GM19238 (cell line): ENCODE results near the gene GFER.
"Not testable (repeated sequence)": the region's sequence is repeated elsewhere in the genome, so short reads cannot be mapped to it uniquely, and the experiment has no call there.

Experiments used
- DNase-seq: peaks from one replicate; pipeline ENCODE4 v3.0.0; 2011; ENCODE audit warnings: low spot score; ENCODE audit not compliant: insufficient read length

The GFER gene

DNA sequence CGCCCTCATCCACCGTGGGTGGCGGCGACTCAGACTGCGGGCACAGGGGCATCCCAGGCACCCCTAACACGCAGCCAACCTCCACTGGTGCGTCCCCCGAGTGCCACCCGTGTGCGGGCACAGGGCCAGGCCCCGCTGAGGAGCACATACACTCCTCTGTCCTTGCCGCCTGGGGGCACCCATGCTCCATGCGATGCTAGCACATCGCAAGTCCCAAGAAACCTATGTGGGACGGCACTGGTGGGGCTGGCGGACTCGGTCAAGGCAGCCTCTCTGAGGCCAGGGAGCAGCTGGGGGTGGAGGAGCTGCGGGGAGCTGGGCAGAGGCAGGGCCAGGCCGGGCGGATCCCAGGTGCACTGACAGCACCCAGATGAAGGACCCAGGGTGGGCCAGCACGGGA, 21.7 kb downstream of the GFER start:
- DNase-seq = no peak

- no peak for DNase-seq
Measured at GRCh38 chr16:2006317-2006716, 22.3 kb downstream of the GFER start.

GRCh38 chr16:2007081-2007836, 23.3 kb downstream of the GFER start:
- no peak for DNase-seq

DNA sequence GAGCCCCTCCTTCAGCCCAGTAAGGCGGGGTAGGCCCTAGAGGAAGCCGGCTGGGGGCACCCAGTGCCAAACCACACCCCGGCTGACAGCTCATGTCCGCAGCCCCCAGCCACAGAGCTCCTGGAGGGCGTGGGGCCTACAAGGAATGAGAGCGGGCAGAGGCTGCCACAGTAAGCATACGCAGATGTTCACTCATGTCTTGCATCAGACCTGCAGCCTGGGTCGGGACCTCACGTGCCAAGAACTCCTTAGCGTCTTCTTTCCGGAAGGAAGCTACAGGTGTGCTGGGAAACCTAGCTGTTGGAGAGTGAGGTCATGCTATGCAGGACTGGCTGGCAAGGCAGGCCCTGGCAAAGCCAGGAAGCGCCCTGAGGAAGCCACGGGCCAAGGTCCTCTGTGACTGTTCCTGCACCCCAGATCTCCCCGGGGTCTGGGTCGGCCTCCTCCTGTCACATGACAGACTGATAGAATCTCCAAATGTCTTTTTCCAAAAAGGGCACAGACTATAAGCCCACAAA, 24.1 kb downstream of the GFER start:
- no peak for DNase-seq

GRCh38 chr16:2008631-2009163, 24.7 kb downstream of the GFER start:
- no peak for DNase-seq

DNA sequence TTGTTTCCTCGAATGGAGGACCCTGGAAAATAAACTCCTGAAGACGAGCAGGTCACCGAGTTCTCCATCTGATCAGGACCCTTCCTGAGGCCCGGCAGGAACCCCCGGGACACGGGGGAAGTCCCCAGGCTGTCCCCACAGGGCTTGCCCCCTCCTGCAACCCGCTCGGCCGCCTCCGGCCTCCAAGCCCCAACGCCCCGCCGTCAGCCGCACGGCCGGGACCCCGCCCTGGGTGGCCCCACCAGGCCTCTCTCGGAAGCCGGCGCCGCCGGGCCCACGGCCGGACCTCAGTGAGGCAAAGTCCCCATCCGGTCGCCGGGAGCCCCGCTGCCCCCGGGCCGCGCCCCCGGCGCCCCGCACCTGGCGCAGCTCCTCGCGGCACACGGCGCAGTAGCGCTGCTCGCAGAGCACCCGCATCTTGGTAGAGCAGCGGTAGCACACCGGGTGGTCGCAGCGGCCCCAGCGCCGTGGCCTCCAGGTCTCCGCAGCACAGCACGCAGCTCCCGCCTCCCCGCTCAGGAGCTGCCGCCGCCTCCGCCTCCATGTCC, 25.2 kb downstream of the GFER start:
- DNase-seq = no peak

GRCh38 chr16:2009791-2010510, 26.0 kb downstream of the GFER start, which contains the start of gene ZNF598:
Gene ZNF598 (minus strand): TSS chr16:2009821.
- peak; percentile 98 for DNase-seq

GRCh38 chr16:2011726-2012125, 27.7 kb downstream of the GFER start:
- not testable (repeated sequence) for DNase-seq

DNA sequence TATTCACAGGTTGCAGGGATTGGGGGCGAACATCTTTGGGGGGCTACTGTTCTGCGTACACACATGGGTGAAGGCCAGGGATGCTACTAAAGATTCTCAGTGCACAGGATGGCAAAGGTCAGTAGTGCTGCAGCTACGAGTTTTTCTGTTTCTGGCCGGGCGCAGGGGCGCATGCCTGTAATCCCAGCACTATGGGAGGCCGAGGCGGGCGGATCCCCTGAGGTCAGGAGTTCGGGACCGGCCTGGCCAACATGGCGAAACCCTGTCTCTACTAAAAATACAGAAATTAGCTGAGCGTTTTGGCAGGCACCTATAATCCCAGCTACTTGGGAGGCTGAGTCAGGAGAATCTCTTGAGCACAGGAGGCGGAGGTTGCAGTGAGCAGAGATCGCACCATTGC, 29.5 kb downstream of the GFER start:
- no peak for DNase-seq

DNA sequence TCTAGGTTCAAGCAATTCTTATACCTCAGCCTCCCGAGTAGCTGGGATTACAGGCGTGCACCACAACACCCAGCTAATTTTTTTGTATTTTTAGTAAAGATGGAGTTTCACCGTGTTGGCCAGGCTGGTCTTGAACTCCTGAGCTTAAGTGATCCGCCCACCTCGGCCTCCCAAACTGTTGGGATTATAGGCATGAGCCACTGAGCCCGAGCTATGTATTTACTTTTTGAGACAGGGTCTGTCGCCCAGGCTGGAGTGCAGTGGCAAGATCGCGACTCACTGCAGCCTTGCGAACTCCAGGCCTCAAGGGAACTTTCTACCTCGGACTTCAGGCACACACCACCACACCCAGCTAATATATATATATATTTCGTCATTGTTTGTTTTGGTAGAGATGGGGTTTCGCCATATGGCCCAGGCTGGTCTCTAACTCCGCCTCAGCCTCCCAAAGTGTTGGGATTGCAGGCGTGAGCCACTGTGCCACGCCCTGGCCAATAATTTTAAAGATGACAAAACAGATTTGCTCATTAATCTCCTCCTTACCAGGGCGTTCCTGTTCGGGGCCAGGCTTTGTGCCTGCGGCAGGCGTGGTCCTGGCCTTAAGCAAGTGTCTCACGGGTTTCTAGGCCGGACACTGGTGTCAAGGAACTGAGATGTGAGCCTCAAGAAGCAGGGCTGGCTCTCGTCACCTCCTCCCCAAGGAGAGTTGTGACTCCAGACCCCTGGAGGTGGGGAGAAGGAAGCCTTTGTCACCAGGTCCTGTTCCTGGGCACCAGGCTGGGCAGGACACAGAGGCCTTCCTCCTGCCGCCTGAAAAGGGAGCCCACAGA, 31.3 kb downstream of the GFER start:
- DNase-seq = no peak

DNA sequence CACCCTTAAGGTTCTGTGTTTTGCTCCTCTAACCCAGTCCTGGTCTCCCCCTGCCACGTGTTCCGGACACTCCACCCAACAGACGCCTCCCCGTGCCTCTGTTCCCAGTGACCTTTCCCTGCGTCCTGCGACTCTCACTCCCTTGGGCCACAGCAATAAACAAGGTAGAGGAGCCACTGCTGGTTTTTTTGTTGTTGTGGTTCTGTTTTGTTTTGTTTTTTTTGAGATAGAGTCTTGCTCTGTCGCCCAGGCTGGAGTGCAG, 31.9 kb downstream of the GFER start:
- DNase-seq = no peak

GRCh38 chr16:2016407-2016922, 32.5 kb downstream of the GFER start:
- DNase-seq = no peak

DNA sequence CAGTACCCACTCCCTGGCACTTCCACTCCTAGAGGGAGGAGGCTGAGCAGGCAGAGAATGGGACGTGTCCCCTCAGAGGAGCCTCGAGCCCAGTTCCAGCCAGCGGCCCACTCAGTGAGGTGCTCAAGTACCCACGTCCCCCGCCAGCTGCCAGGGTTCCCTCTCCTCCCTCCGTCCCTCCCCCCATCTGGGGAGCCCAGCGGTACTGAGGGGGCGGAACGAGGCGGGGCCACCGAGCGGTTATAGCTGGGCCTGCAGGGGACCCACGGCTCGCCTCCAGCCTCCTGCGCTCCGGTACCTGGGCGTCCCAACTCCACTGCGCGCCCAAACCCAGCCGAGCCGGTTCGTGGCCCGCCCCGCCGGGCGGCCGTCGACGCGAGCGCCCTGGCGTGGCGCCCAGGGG, 35.5 kb downstream of the GFER start, which contains the start of gene NPW:
Gene NPW (plus strand): TSS at position 268 of the 403 bp plus-strand sequence.
- no peak for DNase-seq

DNA sequence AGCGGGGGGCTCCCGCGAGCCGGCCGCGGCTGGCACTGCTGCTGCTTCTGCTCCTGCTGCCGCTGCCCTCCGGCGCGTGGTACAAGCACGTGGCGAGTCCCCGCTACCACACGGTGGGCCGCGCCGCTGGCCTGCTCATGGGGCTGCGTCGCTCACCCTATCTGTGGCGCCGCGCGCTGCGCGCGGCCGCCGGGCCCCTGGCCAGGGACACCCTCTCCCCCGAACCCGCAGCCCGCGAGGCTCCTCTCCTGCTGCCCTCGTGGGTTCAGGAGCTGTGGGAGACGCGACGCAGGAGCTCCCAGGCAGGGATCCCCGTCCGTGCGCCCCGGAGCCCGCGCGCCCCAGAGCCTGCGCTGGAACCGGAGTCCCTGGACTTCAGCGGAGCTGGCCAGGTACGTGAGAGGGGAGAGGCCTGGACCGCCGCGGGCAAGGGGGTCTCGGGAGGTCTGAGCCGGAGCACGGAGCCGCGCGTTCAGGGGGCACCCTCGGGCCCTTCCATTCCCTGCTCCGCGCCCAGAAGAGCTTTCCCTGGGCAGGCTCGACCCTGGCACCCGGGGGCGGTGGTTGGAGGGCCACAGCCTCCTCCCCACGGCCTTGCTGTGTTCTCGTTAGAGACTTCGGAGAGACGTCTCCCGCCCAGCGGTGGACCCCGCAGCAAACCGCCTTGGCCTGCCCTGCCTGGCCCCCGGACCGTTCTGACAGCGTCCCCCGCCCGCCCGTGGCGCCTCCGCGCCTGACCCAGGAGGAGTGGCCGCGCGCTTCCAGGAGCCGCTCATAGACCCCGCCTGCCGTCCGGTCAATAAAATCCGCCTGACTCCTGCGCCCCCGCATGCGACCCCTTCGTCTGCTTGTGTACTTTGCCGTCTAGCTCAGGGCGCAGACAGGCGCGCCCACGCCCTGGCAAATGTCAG, 36.2 kb downstream of the GFER start:
- no peak for DNase-seq

GRCh38 chr16:2022723-2023091, 38.7 kb downstream of the GFER start:
- DNase-seq = no peak

GRCh38 chr16:2023092-2024031, 39.4 kb downstream of the GFER start:
- peak; percentile 99 for DNase-seq

DNA sequence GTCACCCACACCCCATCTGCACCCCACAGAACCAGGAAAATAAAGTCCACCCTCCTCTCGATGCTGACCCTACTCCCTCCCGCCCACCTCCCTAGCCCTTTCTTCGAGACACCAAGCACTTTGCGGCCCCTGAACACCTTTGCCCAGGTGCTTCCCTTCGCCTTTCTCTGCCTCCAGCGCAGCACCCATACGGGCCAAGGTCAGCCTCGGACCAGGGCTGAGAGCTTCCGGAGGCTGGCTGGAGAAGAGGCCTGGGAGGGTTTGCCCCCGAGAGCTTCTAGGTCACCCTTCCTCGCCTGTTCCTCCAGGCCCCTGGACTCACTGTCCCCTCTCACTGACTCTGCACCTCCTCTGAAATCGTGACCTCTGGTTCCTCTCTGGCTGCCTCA, 40.0 kb downstream of the GFER start:
- DNase-seq = no peak

- DNase-seq = no peak
Measured at GRCh38 chr16:2025251-2025650, 41.3 kb downstream of the GFER start.

- DNase-seq = no peak
Measured at GRCh38 chr16:2025878-2026460, 42.0 kb downstream of the GFER start.
